Fibroblast of villous mesenchyme (primary cell): ENCODE data around the gene R3HDM4. TPM values are rescaled to one million over a fixed set of nuclear protein-coding genes. Genes with fewer than 3 reads are reported as not detected.

Experiments used
- DNase-seq: peaks from one replicate; pipeline ENCODE4 v3.0.0-alpha.2; 2010; ENCODE audit warnings: low read depth
- H3K4me3 ChIP-seq: 2 replicates; pipeline ENCODE4 v1.5.1; 2011; ENCODE audit warnings: low read depth, mild to moderate bottlenecking, low read length
- CTCF ChIP-seq: IDR thresholded peaks from 2 replicates; pipeline ENCODE4 v1.5.1; 2012; ENCODE audit warnings: low read depth, mild to moderate bottlenecking, low read length; ENCODE audit not compliant: insufficient read depth
- total RNA-seq: library from RNA; depleted of rRNA; stranded (reverse); fragments of >200 nt; gene quantifications from 2 replicates; pipeline ENCODE4 v1.2.3, GENCODE V29; 2012

R3HDM4 gene
- total RNA-seq, 1 donor: 26.3 TPM

GRCh38 chr19:941292-942132, 28.5 kb upstream of the R3HDM4 start:
- no peak for TF ChIP-seq CTCF
- H3K4me3 ChIP-seq: peak overlapping the region; percentile 1

GRCh38 chr19:940591-941291, 27.7 kb upstream of the R3HDM4 start:
- peak overlapping the region; percentile 12 for H3K4me3 ChIP-seq
- peak; percentile 86 for DNase-seq
- TF ChIP-seq CTCF: no peak

More at GRCh38 chr19:941292-942132, 28.5 kb upstream of the R3HDM4 start:
- DNase-seq: no peak

- no peak for DNase-seq
- no peak overlapping the region for H3K4me3 ChIP-seq
- TF ChIP-seq CTCF: no peak
Measured at GRCh38 chr19:939922-940321, 26.9 kb upstream of the R3HDM4 start.

GRCh38 chr19:939439-939838, 26.4 kb upstream of the R3HDM4 start:
- TF ChIP-seq CTCF: no peak
- no peak for DNase-seq
- H3K4me3 ChIP-seq: no peak overlapping the region

- no peak for TF ChIP-seq CTCF
- H3K4me3 ChIP-seq: no peak overlapping the region
Measured at GRCh38 chr19:938233-938923, 25.4 kb upstream of the R3HDM4 start.

GRCh38 chr19:937259-937694, 24.3 kb upstream of the R3HDM4 start:
- no peak overlapping the region for H3K4me3 ChIP-seq
- no peak for TF ChIP-seq CTCF
- no peak for DNase-seq

More at GRCh38 chr19:938233-938923, 25.4 kb upstream of the R3HDM4 start:
- DNase-seq: no peak
